HepG2 (cell line): ENCODE data around the gene OAT. TPM values are rescaled to one million over a fixed set of nuclear protein-coding genes. Genes with fewer than 3 reads are reported as not detected.

Experiments used
- ARID5B ChIP-seq: IDR thresholded peaks from 2 replicates; pipeline ENCODE4 v1.4.0; 2020; ENCODE audit warnings: mild to moderate bottlenecking, missing genetic modification reagents
- MIXL1 ChIP-seq: IDR thresholded peaks from 2 replicates; pipeline ENCODE4 v1.6.1; 2016
- ZNF10 ChIP-seq: sonication (generic); formaldehyde crosslinking; IDR thresholded peaks from 2 replicates; pipeline ENCODE4 v1.4.0; 2020; ENCODE audit warnings: mild to moderate bottlenecking, low read depth, missing genetic modification reagents, borderline replicate concordance
- ZNF24 ChIP-seq: fragments of 450-650 bp; IDR thresholded peaks from 2 replicates; pipeline ENCODE4 v1.6.1; 2017; ENCODE audit warnings: antibody characterized with exemption, mild to moderate bottlenecking
- ZNF432 ChIP-seq: sonication (generic); formaldehyde crosslinking; IDR thresholded peaks from 2 replicates; pipeline ENCODE4 v1.5.0; 2020; ENCODE audit warnings: missing genetic modification reagents, mild to moderate bottlenecking, borderline replicate concordance
- polyA plus RNA-seq, 8 experiments: library from polyadenylated mRNA; depleted of rRNA in 3 of 8; stranded (reverse) in 7 of 8; unstranded in 1 of 8; fragments of >200 nt; fragmentation: Illumina TruSeq in 4 of 8; extraction: Trizol in 4 of 8; gene quantifications; 2 replicates each; pipeline versions ENCODE4 v1.2.1 to v1.2.3, GENCODE V29; 2011 to 2016; ENCODE audit warnings: low read depth in 4 of 8, missing spikeins in 1 of 8, mixed read lengths in 1 of 8; ENCODE audit not compliant: insufficient read depth in 1 of 8
- total RNA-seq, 5 experiments: library from RNA; depleted of rRNA; stranded (reverse); fragments of >200 nt; fragmentation: Illumina TruSeq; extraction: Trizol; gene quantifications; 2 replicates each; pipeline ENCODE4 v1.2.3, GENCODE V29; 2016; ENCODE audit warnings: low read depth in 1 of 5
- TF ChIP-seq, protein P1 (sequence below): IDR thresholded peaks from 2 replicates; pipeline ENCODE4 v1.6.1; 2016; ENCODE audit warnings: control low read depth
- TF ChIP-seq, protein P2 (sequence below): sonication (generic); formaldehyde crosslinking; IDR thresholded peaks from 2 replicates; pipeline ENCODE4 v1.5.0; 2020; ENCODE audit warnings: mild to moderate bottlenecking, missing genetic modification reagents

Gene OAT
- total and polyA plus RNA-seq, 2 of the 13 experiments (the other 11 are each of a cell fraction or from before 2014, with no cell fraction given), result 87.8 to 96.7 TPM

DNA sequence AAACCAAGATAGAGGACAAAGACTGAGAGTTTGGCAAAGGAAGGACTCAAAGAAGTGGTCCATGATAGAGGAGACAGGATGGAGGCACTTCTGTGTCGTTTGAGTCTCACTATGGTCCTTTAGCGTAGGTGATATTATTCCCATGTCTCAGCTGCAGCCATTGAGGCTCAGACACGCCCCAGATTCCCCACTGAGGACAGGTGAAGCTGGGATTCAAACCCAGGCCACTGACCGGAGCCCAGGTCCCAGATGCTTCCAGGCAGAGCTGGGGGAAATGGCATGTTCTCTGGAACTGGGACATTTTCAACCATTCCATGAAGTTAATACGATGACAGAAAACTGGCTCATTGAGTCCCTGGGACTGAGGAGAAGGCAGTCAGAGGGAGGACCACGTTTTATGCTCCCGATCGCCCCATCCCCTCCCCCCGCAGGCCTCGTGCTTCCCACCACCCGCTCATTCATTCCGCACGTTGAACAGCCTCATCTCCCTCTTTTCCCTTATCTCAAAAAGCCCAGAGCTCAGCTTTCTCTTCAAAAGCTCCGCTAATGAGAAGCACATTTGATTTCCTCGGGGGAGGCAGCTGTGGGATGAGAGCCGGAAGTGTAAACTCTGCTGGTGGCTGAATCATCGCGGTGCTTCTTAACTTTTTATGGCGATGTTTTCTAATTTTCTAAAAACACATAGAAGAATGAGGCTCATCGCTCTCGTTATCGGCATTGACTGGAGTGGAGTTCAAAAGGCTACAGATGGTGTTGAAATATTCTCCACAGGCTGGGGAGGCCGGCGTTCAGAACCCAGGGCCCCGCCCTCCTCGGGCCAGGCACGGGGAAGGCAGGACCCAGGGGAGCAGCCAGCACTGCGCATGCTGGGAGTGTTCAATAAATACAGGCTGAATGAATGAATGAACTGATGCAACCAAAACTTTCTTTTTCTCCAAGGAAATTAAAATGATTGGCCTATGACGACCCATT lies 64.0 kb downstream of the OAT start (continued):
- TF ChIP-seq ZNF10 (no peak), ZNF432 (no peak), MIXL1 (CRISPR knock-in tag) (no peak), ZNF24 (peak; percentile 91), ARID5B (CRISPR knock-in tag) (0 out of 2 replicates have a peak, but pooled peaks have one; percentile 39)
- TF ChIP-seq, protein P1, sequence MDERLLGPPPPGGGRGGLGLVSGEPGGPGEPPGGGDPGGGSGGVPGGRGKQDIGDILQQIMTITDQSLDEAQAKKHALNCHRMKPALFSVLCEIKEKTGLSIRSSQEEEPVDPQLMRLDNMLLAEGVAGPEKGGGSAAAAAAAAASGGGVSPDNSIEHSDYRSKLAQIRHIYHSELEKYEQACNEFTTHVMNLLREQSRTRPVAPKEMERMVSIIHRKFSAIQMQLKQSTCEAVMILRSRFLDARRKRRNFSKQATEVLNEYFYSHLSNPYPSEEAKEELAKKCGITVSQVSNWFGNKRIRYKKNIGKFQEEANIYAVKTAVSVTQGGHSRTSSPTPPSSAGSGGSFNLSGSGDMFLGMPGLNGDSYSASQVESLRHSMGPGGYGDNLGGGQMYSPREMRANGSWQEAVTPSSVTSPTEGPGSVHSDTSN (CRISPR knock-in tag), result no peak
- TF ChIP-seq, protein P2, sequence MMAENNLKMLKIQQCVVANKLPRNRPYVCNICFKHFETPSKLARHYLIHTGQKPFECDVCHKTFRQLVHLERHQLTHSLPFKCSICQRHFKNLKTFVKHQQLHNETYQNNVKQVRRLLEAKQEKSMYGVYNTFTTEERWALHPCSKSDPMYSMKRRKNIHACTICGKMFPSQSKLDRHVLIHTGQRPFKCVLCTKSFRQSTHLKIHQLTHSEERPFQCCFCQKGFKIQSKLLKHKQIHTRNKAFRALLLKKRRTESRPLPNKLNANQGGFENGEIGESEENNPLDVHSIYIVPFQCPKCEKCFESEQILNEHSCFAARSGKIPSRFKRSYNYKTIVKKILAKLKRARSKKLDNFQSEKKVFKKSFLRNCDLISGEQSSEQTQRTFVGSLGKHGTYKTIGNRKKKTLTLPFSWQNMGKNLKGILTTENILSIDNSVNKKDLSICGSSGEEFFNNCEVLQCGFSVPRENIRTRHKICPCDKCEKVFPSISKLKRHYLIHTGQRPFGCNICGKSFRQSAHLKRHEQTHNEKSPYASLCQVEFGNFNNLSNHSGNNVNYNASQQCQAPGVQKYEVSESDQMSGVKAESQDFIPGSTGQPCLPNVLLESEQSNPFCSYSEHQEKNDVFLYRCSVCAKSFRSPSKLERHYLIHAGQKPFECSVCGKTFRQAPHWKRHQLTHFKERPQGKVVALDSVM (CRISPR knock-in tag), result 0 out of 2 replicates have a peak, but pooled peaks have one; percentile 11
